GM03348 (cell line): Measurements from ENCODE around the gene LAPTM4A.
A peak's percentile ranks its signal among the peaks of the same experiment; 100 is the strongest.
"Not testable (repeated sequence)": the region's sequence is repeated elsewhere in the genome, so short reads cannot be mapped to it uniquely, and the experiment has no call there.

Source experiments
- DNase-seq: peaks from one replicate; pipeline ENCODE4 v3.0.0; 2012; ENCODE audit warnings: low spot score

LAPTM4A gene

DNA sequence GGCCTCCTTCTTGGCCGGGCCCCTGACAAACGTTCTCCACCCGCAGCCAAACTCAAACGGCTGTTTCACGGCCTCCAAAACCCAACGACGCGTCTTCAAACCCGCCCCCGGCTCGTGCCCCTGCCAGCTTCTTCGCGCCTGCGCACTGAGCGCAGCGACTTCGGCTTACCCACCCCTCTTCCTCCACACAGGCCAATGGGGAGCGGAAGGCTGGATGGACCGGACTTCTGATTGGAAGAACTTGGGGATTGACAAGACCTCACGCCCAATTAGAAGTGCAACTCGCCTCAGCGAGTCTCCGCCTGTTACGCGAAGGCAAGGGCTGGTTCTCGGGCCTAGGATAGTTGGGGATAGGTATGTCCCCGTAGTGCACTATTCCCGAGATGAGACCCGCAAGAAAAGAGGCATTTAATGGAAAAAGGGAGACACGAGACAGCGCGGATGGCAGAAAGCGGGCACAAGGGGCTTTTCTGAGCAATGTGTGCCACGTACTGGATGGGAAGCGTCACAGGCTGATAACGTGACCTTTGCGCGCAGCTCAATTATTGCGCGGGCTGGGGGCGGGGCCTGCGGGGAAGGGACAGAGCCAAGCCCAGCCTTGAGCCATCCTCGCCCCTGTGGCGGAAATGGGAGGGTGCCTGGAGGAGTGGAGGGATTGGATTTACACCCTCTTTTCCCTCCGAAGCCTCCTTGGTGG is at the start of gene LAPTM4A:
TSS of gene LAPTM4A (minus strand) at position 97 of the 697 bp plus-strand sequence. CDS start 108 bp downstream, outside the sequence.
- DNase-seq, result peak; percentile 98

DNA sequence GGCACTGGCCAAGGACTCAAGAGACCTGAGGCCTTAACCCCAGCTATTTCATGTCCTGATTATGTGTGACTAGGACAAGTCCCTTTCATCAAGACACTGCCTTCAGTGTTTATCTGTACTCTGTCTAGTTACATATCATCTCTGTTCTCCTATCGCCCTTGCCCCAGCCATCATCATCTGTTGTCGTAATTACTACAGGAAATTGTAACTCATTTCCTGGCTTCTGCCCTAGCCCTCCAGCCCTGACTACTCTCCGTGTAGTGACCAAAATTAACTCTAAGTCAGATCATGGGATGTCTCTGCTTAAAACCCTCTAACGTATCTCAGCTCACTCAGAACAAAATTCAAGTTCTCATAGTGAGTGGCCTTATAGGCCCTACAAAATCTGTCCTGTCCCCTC is 49.3 kb upstream of the LAPTM4A start:
- no peak for DNase-seq

DNA sequence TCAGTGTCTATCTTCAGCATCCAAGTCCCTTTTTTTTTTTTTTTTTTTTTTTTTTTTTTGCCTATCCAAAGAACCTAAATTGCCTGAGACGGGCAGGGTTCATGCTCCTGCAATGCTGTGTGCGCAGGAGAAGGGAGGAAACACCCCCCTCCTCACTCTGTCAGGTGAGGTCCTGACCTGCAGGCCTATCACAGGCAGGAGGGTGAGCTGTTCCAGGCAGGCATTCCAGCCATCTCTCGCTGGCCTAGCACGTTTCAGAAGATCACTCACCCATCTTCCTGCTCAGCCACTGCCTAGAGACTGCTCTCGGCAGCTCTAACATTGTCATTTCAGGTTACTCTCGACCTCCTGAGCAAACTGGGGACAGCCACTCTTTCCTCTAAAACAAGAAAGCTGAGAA is 48.4 kb upstream of the LAPTM4A start:
- no peak for DNase-seq

DNA sequence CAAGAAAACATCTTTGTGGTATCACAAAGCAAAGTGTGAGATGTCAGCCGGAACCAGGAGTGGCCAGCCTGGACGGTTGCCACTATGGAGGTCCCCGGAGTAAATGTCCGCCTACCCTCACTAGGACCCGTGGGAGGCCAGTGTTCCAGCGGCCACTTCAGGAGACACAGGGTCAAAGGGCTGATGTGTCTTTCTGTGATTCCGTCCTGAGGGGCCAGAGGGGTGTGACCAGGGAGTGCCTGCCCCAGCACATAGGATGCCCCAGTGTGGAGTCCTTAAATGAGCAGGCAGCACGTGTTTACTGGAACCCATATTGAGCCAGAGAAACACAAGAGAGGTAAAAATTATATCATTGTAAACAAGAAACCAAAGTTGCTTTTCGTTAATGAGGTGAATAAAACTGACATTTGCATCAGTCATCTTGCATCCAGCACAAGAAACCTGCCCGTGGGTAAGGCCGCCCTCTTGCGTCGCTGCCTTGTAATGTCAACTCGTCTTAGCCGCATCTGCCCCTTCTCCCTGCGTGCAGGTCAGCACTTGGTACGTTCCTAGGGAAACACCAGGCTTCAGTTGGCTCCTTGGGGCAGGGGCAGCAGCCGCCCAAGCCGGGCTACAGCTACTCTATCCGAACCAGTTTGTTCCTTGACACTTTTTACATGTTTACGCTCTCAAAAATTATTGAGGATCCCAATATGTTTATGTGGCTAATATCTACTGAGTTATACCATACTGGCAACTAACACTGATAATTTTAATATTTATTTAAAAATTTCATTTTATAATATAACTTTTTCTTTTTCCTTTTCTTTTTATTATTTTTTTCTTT is 46.7 kb upstream of the LAPTM4A start:
- DNase-seq, result peak; percentile 92

DNA sequence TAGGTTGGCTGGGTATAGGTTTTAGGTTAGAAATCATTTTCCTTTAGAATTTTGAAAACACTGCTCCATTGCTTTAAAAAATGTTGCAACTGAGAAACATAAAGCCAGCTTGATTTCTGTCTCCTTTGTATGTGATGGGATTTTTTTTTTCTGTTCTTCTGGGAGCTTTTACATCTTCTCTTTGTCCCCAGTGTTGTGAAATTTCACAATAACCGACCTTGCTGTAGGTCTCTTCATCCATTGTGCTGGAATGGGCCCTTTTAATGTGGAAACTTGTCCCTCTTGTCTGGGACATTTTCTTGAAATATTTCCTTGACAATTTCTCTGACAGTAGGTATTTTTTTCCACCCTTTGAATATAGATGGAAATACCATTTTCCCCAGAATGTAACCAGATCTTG is 44.0 kb upstream of the LAPTM4A start:
- no peak for DNase-seq

- DNase-seq, result no peak
Measured at GRCh38 chr2:20094955-20095354, 43.5 kb upstream of the LAPTM4A start.

GRCh38 chr2:20094142-20094755 is 42.8 kb upstream of the LAPTM4A start:
- DNase-seq, result no peak

GRCh38 chr2:20093263-20094141 is 42.1 kb upstream of the LAPTM4A start:
- DNase-seq, result peak; percentile 86

DNA sequence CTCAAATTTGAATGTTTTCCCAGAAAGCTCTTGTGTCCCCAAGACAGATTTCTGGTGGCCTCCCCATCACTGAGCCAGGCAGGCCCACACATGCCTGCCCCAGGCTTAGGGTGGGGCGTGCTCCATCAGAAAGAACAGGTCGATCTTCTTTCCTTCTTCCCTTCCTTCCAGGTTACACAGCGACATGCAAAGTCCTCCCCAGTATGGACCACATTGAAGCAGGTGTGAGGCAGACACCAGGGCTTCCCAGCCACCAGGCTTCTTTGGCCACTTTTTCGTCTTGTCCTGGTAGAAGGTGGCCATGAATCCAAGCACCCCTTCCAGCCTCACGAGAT is 41.4 kb upstream of the LAPTM4A start:
- no peak for DNase-seq

- DNase-seq, result no peak
Measured at GRCh38 chr2:20092226-20092900, 40.9 kb upstream of the LAPTM4A start.

DNA sequence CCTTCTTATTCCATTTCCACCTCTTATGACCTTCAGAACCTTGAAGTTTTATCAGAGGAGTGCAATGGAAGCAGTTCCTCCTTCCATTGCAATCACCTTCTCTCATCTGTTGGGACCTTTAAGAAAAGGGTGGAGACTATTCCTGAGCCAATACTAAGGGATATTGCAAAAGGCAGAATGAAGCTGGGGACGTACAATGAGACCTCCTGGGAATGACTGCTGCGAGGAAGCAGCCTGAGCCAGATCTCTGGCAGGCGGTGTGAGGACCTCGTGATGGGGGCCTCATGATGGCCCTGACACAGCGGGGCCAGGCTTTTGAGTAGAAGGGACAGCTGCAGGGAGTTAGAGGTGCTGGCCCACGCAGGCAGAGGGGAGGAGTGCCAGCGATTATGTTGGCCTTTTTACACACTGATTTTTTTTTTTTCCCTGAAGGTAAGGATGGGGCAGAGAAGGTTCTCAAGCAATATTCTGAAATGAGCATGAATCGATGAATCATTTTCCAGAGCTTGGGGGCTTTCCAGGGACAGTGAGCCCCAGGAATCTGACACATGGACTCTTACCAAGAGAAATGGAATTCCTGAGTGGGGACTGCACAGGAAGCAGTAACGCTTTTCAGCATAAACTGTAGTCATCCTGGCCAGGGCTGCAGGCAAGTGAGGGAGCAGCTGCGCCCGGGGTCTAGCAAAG is 40.0 kb upstream of the LAPTM4A start:
- peak; percentile 93 for DNase-seq

DNA sequence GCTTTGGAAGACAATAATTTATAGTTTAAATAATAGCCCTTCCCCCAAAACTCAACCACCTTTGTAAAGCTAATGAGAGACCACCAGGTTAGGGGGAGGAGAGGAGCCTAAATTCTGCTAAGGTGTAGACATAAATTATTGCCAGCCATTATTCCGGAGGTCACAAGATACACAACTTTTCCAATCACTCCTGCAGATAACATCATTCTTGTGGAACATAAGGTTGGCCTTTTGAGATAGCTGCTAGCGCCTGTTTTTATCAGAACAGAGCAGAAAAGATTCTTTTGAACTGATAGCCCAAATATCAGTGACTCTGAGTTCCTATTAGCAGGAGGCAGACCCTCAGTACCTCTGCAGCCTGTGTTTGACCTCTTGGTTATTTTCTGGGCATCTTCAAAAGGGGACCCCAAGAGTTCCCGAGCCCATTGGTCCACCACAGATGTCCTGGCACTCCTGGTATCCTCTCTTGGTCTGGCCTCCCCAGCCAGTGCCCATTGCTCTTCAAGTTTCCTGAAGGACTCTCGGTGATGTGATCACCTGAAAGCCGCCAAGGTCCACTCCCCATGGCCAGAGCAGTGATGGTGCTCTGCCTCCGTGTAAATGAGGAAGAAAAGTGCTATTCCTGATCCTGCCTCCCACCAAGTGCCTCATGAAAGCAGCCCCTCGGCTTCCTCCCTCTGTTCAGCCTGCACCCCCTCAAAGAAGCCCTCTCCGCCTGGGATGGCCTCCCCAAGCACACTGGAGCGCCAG is 38.5 kb upstream of the LAPTM4A start:
- no peak for DNase-seq

GRCh38 chr2:20085909-20086308 is 34.5 kb upstream of the LAPTM4A start:
- DNase-seq, result not testable (repeated sequence)

GRCh38 chr2:20082812-20083211 is 31.4 kb upstream of the LAPTM4A start:
- DNase-seq, result not testable (repeated sequence)

DNA sequence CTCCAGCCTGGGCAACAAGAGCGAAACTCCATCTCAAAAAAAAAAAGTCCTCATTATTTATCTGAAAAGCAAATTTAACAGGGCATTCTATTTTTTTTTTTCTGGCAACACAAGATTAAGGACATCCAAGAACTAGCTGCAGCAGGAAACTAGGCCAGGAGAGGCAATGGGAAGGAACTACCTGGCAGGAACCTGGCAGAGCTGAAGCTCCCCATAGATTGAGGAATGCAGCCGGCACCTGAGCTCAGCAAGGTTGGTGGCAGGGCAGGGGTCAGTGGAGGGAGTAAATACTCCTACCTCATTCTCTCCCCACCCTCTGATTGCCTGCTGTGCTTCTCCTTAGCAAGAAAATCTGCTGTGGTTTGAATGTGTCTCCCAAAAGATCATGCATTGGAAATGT is 30.4 kb upstream of the LAPTM4A start:
- DNase-seq, result no peak

GRCh38 chr2:20080839-20081415 is 29.5 kb upstream of the LAPTM4A start:
- no peak for DNase-seq

DNA sequence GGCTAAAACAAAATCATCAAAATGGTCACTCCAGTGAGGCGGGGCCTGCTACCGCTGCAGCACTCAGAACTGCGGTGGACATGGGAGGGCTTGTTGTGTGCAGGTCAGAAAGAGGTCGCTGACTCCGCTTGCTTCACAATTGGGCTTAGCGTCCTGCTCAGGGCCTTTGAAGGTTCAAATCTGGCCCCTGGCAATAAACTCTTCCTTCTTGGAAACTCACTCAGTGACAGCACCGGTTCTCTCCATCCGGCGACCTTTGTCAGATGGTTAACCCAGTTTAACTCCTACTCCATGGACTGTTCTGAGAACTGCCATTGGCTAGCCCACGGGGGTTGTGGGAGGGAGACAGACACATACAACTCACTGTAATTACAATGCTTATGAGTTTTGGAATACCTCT is 29.0 kb upstream of the LAPTM4A start:
- no peak for DNase-seq

DNA sequence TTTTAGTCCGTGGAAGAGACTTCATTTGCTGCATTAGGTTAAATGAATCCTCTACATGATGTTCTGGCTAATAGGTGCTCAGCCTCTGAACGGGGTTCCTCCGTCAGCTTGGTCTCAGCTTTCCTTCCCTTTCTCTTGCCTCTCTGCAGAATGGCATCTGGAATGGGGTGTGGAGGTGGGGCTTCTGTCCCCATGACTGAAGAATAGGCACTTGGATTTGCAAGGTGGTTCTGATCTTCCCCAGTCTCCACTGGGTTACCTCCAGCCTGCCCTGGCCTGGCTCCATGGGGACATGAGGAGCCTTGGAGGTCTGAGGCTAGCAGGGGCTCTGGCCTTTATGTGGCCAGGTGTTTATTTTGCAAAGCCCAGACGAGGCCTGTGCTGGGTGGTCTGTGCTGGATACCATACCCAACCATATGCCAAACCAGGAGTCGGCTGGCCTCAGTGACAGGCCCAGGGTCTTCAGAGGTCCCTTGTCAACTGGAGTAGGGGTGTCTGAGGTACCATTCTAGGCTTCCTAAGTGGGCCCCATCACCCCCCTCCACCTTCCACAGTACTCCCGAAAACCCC is 28.2 kb upstream of the LAPTM4A start:
- DNase-seq, result no peak

DNA sequence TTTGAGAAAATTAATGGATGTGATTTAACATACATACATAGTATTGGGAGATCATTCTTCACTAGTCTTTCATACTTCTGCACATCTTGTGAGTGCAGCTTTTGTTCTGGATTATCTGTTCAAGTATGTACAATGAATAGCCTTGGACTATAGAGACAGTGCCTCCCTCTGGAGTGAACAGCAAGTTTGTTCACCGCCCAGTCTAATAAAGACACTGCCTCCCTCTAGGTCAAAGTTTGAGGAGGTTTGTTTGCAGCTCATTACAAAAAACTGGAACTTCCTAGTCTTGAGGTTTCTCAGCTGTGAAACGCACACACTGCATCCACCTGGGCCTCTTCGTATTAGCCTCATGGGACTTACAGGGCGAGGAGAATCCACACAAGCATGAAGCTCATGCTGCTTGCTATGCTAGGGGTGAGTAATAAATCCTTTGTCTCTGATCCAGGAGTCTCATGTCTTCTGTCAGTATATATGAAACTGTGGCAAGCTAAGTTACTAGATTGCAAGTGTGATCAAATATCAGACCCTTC is 26.0 kb upstream of the LAPTM4A start:
- DNase-seq, result no peak
